Neural crest cell (in vitro differentiated cells): Measurements from ENCODE around the gene INTS11. TPM values are rescaled to one million over a fixed set of nuclear protein-coding genes. Genes with fewer than 3 reads are reported as not detected.

Experiments used
- DNase-seq: peaks from one replicate; pipeline ENCODE4 v3.0.0; 2021; ENCODE audit warnings: low read depth, mixed read lengths, low spot score
- H3K27ac Mint-ChIP-seq: one replicate; pipeline ENCODE4 v1.8.0; 2021; ENCODE audit warnings: mild to moderate bottlenecking, mixed read lengths; ENCODE audit not compliant: unreplicated experiment
- H3K27me3 Mint-ChIP-seq: 2 replicates; pipeline ENCODE4 v1.8.0; 2021; ENCODE audit warnings: low read depth, mild to moderate bottlenecking, mixed read lengths
- H3K36me3 Mint-ChIP-seq: 2 replicates; pipeline ENCODE4 v1.8.0; 2021; ENCODE audit warnings: low read depth, mild to moderate bottlenecking, mixed read lengths
- H3K4me1 Mint-ChIP-seq: 2 replicates; pipeline ENCODE4 v1.8.0; 2021; ENCODE audit warnings: mixed read lengths
- H3K4me3 Mint-ChIP-seq: one replicate; pipeline ENCODE4 v1.8.0; 2021; ENCODE audit warnings: mild to moderate bottlenecking, mixed read lengths
- H3K9me3 Mint-ChIP-seq: 2 replicates; pipeline ENCODE4 v1.8.0; 2021; ENCODE audit warnings: mixed read lengths
- CTCF ChIP-seq: fragments of 200-600 bp; sonication (generic); conservative IDR thresholded peaks from 2 replicates; pipeline ENCODE4 v1.5.0; 2021; ENCODE audit warnings: antibody characterized with exemption, mild to moderate bottlenecking
- total RNA-seq: library from RNA; stranded (reverse); gene quantifications from 2 replicates; pipeline ENCODE4 v1.2.1, GENCODE V29; 2021

The INTS11 gene
- total RNA-seq, 1 donor from 2014 or later = 160 TPM

- Mint-ChIP-seq H3K9me3 (no peaks in the 10 kb centered on the region), H3K36me3 (peaks cover 2% of the 10 kb centered on the region), H3K27ac (no peak overlapping the region), H3K4me3 (no peak overlapping the region), H3K27me3 (no peaks in the 10 kb centered on the region), H3K4me1 (peaks cover 5% of the 10 kb centered on the region)
- DNase-seq = no peak
- TF ChIP-seq CTCF = no peak
Measured at GRCh38 chr1:1332031-1332755, 7.7 kb upstream of the INTS11 start.

GRCh38 chr1:1331068-1331965, 6.9 kb upstream of the INTS11 start, which contains the start of gene TAS1R3:
Gene TAS1R3 (plus strand): TSS chr1:1331280. CDS start chr1:1331346, 66 bp downstream.
- Mint-ChIP-seq H3K4me1 (peaks cover 5% of the 10 kb centered on the region), H3K27me3 (no peaks in the 10 kb centered on the region), H3K9me3 (no peaks in the 10 kb centered on the region), H3K4me3 (peak within 1 kb of the TSS; percentile 72), H3K36me3 (peaks cover 2% of the 10 kb centered on the region), H3K27ac (peak within 1 kb of the TSS; percentile 71)
- no peak for DNase-seq
- TF ChIP-seq CTCF = no peak

GRCh38 chr1:1330366-1331067, 6.1 kb upstream of the INTS11 start:
- Mint-ChIP-seq H3K27me3 (no peaks in the 10 kb centered on the region), H3K9me3 (no peaks in the 10 kb centered on the region), H3K4me1 (peaks cover 5% of the 10 kb centered on the region), H3K36me3 (peaks cover 2% of the 10 kb centered on the region), H3K4me3 (peak overlapping the region; percentile 72), H3K27ac (peak overlapping the region; percentile 71)
- no peak for TF ChIP-seq CTCF
- DNase-seq = no peak

GRCh38 chr1:1329304-1330210, 5.1 kb upstream of the INTS11 start:
- TF ChIP-seq CTCF = no peak
- no peak overlapping the region for H3K27ac Mint-ChIP-seq
- H3K4me3 Mint-ChIP-seq = peak overlapping the region; percentile 69
- DNase-seq = no peak
- H3K4me1 Mint-ChIP-seq = peaks cover 5% of the 10 kb centered on the region
- no peaks in the 10 kb centered on the region for H3K27me3 Mint-ChIP-seq
- peaks cover 2% of the 10 kb centered on the region for H3K36me3 Mint-ChIP-seq
- H3K9me3 Mint-ChIP-seq = no peaks in the 10 kb centered on the region

GRCh38 chr1:1328254-1328653, 3.8 kb upstream of the INTS11 start:
- DNase-seq = no peak
- no peaks in the 10 kb centered on the region for H3K9me3 Mint-ChIP-seq
- H3K36me3 Mint-ChIP-seq = peaks cover 2% of the 10 kb centered on the region
- no peak for TF ChIP-seq CTCF
- H3K27me3 Mint-ChIP-seq = no peaks in the 10 kb centered on the region
- H3K27ac Mint-ChIP-seq = no peak overlapping the region
- no peak overlapping the region for H3K4me3 Mint-ChIP-seq
- H3K4me1 Mint-ChIP-seq = peaks cover 11% of the 10 kb centered on the region
